HG02852 (cell line): ENCODE measurements around the gene SMAGP.
"Not testable (repeated sequence)": the region's sequence is repeated elsewhere in the genome, so short reads cannot be mapped to it uniquely, and the experiment has no call there.

Source experiments
- ATAC-seq: cut with Tn5 transposase; IDR thresholded peaks from one replicate; pipeline ENCODE4 v1.9.1; 2021; ENCODE audit warnings: mild to moderate bottlenecking, moderate library complexity; ENCODE audit not compliant: unreplicated experiment

The SMAGP gene, protein sequence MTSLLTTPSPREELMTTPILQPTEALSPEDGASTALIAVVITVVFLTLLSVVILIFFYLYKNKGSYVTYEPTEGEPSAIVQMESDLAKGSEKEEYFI

DNA sequence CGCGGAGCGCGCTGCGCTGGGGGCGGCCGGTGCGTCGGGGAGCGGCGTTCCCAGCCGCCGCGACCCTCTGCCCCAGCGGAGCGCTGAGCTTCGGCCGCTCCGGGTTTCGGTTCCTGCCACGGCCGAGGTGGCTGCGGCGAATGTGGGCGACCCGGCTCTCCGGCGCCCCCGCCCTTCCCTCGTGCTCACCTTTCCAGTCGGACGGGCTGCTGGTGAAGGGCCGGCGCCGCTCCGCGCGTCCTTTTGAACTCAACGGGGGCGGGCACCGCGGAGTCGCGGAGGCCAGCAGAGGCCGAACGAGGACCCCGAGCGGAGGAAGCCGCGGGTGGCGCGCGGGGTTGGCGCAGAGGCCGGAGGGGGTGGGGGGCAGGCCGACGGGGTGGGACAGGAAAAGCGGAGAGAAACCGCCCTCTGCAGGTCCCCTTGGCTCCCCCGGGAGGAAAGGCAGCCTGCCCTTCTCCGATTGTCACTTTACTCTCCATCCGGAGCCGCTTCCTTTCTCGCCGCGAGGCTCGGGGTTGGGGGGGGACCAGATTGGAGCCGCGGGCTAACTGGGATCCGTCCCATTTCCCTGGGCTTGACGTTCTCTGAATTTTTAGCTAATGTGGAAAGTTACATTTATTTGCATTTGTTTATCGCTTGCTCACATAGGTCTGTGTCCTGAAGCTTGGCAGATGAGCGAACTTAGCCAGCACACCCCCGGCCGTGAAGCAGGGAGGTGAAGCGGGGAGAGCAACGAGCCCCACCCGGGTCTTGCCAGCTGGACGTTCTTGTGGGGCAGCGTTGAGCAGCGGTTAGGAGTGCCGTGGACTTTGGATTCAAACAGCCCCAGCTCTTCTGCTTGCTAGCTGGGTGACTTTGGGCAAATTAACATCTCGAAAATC lies at the start of gene SMAGP:
TSS of gene SMAGP (minus strand) at position 349 of the 884 bp plus-strand sequence. CDS start 1,137 bp downstream, outside the sequence.
- ATAC-seq: peak; percentile 58

DNA sequence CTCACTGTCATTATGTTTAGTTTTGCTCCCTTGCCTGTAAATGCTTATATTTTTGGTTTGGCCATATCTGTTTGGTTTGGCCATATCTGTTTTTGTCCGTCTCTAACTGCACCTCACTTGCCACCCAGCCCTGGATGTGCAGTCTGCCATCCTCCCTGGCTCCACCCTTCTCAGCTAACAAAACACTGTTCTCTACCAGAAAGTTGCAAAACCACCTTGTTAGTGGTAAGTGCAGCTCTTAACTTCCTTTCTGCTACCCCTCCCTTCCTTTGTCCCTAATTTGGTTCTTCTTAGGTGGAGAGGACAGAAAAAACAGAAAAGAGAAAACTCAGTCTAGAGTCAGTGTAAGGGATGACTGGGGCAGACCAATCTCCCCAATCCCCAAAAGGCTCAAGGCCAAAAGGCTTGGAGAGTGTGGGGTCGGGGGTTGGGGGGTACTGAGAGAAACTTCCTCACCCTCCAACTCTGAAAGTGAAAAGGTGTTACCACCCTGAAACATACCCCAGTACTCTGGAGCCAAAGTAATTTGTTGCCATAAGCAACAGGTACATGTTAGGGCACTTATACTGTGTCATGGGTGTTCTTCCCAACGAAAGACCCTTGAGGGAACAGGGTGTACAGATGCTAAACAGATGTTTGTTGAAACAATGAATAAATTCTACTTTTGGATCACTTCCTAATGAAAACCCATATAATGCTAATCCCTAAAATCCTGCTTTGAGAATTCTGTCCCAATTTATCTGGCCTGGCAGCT lies 48.8 kb upstream of the SMAGP start:
- no peak for ATAC-seq

DNA sequence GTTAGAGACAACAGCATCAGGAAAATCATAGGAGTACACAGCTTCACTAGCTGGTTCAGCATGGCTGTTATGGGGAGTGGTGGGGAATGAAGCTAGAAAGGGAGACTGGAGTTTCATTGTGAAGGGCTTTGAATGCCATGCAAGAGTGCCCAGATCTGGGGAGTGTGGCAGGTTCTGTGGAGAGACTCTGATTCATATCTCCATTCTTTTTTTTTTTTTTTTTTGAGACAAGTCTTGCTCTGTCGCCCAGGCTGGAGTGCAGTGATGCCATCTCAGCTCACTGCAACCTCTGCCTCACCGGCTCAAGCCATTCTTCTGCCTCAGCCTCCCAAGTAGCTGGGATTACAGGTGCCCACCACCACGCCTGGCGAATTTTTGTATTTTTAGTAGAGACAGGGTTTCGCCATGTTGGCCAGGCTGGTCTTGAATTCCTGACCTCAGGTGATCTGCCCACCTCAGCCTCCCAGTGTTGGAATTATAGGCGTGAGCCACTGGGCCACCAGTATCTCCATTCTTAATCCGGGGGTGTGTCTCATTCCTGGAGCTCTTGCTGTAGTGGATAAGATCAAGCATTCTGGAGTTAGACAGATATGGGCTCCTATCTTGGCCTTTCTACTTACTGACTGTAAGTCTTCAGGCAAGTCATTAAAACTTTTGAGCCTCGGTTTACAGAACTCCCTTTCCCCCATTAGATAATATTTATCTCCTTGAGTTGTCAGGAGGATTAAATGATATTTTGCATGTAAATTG lies 48.0 kb upstream of the SMAGP start:
- not testable (repeated sequence) for ATAC-seq

DNA sequence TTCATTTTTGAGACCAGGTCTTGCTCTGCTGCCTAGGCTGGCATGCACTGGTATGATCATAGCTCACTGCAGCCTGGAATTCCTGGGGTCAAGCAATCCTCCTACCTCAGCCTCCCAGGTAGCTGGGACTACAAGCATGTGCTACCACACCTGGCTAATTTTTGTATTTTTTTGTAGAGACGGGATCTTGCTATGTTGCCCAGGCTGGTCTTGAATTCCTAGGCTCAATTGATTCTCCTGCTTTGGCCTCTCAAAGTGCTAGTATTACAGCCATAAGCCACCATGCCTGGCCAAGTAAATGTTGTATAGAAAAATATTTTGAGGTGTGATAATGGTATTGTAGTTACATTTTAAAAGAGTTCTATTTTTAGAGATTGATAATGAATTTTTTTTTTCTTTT lies 41.2 kb upstream of the SMAGP start:
- ATAC-seq: no peak

DNA sequence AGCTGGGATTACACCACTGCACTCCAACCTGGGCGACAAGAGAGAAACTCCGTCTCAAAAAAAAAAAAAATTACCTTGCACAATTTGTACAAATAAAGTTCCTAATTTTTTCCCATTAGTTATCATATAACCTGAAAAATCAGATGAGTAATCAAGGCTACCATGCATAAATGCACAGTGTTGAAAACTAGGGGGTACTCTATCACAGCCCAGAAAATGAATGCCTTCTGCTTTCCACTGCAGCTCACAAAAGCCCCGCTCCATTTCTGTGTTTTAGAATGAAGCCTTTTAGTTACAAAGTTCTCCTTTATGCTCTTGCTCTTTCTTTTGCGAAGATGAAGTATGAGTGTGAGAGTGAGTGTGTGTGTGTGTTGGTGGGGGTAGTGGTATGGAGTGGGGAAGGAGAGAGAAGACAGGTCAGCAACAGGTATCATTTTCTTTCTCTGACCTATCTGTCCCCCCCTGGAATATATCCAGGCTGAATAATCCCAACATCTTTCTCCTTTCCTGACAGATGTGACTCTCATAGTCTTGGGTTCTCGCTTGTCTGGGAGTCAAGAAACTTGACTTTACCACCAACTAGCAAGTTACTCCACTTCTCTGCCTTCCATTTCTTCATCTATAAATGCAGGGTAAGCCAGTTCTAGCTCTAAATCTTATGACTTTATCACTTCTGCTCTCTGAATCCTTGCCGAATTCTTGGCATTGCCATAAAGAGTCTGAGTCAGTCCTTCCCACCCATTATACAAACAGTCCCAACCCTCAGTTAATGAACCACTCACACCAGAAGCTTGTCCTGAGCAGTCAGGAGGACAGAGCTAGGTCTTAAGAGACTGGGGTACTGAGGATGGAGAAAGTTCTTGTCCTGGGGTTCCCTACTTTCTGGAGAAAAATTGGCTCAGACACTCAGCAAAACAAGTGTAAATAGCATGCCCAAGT lies 37.7 kb upstream of the SMAGP start:
- no peak for ATAC-seq

DNA sequence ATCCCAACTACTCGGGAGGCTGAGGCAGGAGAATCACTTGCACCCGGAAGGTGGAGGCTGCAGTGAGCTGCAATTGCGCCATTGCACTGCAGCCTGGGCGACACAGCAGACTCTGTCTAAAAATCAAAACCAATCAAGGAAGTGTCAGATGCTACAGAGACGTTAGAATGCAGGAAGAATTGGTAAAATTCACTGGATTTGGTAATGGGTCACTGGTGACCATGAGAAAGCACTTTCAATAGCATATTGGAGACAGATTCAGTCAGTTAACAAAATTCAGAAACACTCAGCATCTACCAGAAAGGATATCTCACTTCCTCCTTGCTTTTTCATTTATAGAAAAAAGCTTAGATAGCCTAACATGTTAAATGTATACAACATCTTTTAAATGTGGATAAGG lies 36.3 kb upstream of the SMAGP start:
- ATAC-seq: no peak

DNA sequence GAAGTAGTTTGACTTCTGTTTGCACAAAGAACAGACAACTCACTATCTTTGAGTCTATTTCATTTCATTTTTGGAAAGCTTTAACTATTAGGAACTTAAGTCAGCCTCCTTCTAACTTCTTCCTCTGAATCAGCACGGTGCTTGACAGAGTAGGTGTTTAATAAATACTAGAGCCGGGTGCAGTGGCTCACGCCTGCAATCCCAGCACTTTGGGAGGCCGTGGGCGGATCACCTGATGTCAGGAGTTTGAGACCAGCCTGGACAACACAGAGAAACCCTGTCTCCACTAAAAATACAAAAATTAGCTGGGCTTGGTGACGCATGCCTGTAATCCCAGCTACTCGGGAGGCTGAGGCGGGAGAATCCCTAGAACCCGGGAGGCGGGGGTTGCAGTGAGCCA lies 30.6 kb upstream of the SMAGP start:
- not testable (repeated sequence) for ATAC-seq

DNA sequence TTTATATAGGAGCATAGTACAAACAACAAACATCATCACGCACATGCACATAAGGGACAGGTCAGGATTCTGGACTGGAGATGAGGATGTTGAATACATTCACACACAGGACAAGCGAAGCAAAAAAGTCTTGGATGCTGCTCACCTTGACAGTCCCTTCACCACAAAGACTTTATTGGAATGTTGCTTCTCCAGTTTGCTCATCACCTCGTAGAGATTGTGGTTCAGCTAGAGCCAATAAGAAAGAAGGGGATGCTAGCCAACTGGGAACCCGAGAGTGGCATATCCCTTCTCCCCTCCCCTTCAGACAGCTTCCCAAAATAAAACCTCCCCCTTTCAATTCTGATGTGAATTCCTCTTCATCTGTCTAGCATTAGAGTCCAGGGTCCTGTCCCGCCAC lies 25.4 kb upstream of the SMAGP start:
- ATAC-seq: no peak

DNA sequence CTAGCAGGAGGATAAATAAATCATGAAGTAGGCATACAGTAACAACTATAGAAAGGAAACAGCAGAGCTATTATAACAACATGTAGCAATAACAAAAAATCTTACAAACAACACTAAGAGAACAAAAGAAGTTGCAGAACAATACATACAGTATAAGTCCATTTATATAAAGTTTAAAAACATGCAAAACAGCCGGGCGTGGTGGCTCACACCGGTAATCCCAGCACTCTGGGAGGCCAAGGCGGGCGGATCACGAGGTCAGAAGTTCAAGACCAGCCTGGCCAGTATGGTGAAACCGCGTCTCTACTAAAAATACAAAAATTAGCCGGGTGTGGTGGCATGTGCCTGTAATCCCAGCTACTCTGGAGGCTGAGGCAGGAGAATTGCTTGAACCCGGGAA lies 23.9 kb upstream of the SMAGP start:
- not testable (repeated sequence) for ATAC-seq

DNA sequence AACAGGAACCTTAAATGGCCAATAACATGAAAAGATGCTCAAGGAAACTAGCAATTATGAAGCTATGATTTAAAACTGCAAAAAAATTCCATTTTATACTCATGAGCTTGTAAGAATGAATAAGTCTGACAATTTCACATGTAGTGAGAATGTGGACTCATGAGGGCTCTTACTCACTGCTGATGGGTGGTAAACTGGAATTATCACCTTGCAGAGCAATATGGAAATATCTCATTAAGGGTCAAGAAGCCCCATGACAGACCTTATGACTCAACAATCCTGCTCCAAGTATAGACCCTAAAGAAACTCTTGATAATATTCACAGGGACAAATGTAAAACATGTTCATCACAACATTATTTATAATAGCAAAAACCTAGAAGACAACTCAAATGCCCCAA lies 23.5 kb upstream of the SMAGP start:
- no peak for ATAC-seq

DNA sequence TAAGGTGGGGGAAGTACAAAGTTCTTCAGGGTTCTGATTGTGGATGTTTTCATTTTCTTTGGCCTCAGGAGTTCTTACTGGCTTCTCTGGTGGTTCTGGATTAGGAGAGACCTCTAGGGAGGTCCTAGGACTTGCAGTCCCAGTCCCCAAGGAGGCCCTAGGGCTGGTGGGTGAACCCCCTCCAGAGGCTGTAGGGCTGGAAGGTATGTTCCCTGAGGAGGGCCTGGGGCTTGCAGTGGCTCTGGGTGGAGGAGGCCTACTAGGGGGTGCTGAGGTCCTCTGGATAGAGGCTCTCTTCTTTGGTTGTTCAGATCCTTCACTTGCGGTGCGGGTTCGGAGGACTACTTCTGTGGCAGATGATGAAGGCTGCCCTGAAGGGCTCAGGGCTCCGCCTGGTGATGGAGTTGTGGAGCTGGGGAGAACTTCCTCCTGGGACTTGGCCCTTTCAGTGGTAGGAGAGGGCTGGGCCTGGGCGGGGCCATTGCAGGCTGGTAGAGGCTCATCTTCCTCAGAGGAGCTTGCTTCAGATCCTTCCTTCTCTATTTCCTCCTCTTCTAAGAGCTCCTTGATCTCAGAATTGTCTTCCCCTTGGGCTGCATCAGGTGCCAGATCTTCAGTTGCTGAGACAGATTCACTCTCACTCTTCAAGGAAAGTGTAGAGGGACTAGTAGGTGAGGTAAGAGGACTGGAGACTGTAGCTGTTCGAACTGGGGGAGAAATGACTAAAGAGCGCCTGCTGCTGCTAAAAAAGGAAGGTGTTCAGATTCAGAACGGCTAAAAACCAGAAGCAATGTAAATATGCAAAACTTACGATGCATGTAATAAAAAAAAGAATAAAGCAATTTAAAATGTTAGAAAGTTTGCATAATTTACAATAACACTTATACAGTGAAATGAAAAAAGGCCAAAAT lies 21.6 kb upstream of the SMAGP start:
- not testable (repeated sequence) for ATAC-seq

DNA sequence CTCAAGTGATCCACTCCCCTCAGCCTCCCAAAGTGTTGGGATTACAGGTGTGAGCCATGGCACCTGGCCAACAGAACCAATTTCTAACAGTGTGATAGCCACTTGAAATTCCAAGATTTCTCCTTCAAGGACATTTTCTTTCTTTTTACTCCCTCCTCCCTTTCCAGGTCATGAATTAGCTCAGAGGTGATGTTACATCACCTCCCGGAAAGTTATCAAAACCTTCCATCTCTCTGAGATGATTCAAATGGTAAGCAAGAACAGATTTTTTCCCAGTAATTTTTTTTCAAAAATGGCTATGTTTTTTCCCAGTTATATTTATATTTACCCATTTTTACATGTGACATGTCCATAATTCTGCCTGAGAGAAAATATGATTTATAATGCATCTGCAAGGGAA lies 15.6 kb upstream of the SMAGP start:
- ATAC-seq: no peak

DNA sequence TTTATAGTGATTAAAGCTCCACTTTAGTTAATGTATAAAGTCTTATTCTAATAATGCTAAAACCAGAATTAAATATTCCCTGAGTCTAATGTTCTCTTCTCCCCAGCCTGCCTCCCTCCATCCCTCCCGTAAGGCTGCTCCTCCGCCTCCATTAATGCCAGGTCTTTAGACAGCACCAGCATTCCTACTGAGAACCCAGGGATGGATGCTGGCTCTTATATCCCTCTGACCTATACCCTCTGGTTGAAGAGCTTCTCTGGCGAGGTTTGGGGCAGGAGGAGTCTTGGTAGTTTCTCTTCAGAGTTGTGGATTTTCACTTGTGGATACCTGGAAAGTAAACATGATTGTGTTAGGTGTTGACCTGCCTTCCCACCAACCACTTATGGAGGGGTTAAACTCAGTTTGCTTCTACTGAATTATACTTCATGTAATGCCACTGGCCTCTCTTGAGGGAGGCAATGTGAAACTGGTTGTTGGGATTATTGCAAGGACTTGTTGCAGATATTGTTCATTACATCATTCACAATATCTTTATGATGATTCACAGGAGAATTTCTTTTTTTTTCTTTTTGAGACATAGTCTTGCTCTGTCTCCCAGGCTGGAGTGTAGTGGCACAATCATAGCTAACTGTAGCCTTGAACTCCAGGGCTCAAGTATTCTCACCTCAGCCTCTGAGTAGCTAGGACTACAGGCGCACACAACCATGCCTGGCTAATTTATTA lies 11.1 kb upstream of the SMAGP start:
- ATAC-seq: no peak

DNA sequence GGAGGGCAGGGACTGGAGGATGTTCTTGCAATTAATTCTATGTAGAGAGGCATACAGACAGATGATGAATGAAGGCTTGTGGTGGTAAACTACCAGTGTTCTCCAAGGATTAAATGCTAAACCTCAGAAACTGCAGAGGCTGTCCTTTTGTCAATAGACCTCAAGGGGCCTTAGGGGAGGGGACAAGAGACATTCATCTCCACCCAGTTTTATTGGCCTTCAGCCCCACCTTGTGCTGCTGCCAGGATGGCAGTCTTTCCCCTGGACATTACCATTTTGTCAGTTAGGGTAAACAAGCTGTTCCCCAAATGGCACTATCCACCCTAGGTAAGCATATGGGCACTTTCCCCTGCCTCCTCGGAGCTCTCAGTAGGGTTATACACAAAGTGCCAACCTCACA lies 4.9 kb upstream of the SMAGP start:
- no peak for ATAC-seq

DNA sequence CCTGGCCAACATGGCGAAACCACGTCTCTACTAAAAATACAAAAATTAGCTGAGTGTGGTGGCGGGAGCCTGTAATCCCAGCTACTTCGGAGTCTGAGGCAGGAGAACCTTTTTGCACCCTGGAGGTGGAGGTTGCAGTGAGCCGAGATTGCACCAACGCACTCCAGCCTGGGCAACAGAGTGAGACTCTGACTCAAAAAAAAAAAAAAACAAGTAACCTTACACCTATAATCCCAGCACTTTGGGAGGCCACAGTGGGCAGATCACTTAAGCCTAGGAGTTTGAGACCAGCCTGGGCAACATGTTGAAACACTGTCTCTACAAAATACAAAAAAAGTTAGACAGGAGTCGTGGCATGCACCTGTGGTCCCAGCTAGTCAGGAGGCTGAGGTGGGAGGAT lies 2.6 kb upstream of the SMAGP start:
- ATAC-seq: not testable (repeated sequence)

DNA sequence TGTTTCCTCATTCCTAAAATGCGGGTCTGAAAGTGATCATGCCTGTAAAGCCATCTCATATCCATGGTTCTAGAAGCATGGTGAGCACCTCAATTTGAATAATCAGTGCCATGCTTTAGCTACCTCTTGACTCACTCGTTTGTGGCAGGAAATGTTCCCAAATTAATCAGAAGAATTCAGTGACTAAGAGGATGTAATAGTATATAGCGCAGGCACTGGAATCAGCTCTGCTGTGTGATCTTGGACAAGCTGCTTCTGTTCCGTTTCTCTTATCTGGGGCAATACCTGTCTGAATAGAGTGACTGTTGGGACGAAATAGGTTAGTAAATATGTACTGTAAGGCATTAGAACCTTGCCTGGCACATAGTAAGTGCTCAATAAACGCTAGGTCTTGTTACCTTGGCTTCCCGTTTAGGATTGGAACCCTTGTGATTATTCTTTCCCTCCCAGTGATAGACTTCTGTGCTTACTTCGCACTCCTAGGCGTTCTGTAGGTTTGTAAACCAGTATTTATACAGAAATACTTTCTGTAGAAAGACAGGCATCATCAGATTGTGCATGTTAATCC lies 820 bp upstream of the SMAGP start:
- no peak for ATAC-seq

DNA sequence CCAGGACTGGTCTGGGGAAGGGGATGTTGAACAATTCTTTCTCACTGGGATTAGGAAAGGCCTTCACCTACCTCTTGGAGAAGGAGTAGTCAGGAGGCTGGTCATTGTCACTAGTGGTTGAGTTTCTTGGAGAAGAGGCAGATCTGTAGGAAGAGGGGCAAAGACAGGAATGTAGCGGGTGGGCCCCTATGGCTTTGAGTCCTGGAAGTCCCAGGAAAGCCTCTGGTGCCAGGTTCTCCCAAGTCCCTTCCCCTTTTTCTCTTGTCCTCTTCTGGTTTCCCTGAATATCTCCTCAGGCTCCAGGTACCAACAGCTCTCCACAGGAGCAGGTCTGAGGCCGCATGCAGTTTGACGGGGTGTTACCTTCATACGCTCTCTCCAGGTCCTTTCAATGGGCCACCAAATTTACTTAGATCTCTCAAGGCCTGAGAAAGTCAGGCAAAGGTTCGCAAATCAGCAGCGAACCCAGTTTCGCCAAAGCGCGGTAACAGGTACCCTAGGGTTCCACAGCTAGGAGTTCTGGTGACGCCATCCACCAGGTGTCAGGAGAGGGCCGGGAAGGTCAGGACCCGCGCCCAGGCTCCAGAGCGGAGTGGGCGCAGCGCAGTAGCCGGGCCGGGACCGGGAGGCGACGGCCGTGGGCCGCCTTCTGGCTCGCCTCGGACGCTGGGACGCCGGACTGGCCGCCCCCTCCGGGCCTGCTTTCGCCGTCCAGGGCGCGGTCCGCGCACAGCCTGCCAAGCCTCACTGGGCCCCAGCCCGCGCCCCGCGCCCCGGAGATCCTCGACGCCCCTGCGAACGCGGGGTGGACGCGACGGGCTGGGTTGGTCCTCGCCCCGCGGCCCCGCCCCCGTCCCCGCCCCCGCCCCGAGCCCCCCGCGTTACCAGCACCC lies 795 bp downstream of the SMAGP start:
- ATAC-seq: peak; percentile 44
